ENCODE results near the gene LIPI. TPM values are rescaled to one million over a fixed set of nuclear protein-coding genes. Genes with fewer than 3 reads are reported as not detected.

The LIPI gene
- total RNA-seq: not detected in 2 replicates

GRCh38 chr21:14210738-14211137, at the start of gene LIPI:
LIPI (minus strand) TSS chr21:14210955; CDS start chr21:14210845, 110 bp downstream.

GRCh38 chr21:14215971-14216641, 5.4 kb upstream of the LIPI start, which contains the start of gene RBM11:
RBM11 (plus strand) TSS chr21:14216157; CDS start chr21:14216187, 30 bp downstream.

Other genes with a start within 250 kb of the LIPI start
- 0.91 TPM in 1 of 2 replicates, not detected in the other for gene RBM11, start 5.2 kb upstream of the LIPI start, total RNA-seq
- gene HSPA13, start 172.2 kb upstream of the LIPI start, total RNA-seq: 69.8 and 71.9 TPM in 2 replicates

All from epithelial cell of umbilical artery (primary cell).